ENCODE data around the gene MMAA.

The MMAA gene

DNA sequence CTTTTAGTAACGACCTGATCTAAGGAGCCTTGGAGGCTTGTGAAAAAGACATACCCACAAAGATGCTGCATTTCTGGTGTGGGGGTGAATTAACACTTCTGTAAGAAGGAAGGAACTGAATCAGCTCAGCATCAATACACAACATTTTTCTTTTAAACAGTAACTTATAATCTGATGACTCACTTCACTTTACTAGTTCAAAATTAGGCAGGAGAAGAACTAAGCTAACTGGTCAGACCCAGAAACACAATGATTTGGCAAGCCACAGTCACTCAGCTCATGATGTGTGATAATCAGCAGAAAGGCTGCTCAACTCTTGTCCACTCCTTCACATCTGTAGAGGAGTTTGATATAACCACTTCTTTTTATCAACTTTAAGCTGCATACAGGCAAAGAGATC is 4.6 kb downstream of the MMAA start:
- Histone ChIP-seq H3K36me3 (ENCODE audit: insufficient read depth, low read length) (no peaks in the 10 kb centered on the region), H3K9me3 (ENCODE audit: insufficient read depth, low read length, severe bottlenecking) (peaks cover 3% of the 10 kb centered on the region), H3K79me2 (ENCODE audit: insufficient read depth, low read length) (peaks cover 14% of the 10 kb centered on the region; the same call in 1 of the 2 replicates), H3K9ac (ENCODE audit: low read depth, low read length) (no peak overlapping the region), H3K27me3 (ENCODE audit: insufficient read depth, low read length, poor library complexity) (no peaks in the 10 kb centered on the region), H3K4me2 (ENCODE audit: insufficient read depth, low read length) (no peak overlapping the region), H4K20me1 (ENCODE audit: insufficient read depth, low read length) (no peaks in the 10 kb centered on the region), H3K4me1 (ENCODE audit: insufficient read depth, low read length) (peaks cover 13% of the 10 kb centered on the region), H3K27ac (ENCODE audit: low read length) (no peak overlapping the region), H3K4me3 (ENCODE audit: low read depth in 1 of 2, low read length in 2 of 2) (no peak overlapping the region), H2AFZ (ENCODE audit: low read depth, low read length) (no peak overlapping the region)
- no peak for TF ChIP-seq EZH2 (IDR thresholded peaks at IDR 0.05; ENCODE audit: borderline replicate concordance, low read depth, low read length, severe bottlenecking)
- TF ChIP-seq, protein P1, sequence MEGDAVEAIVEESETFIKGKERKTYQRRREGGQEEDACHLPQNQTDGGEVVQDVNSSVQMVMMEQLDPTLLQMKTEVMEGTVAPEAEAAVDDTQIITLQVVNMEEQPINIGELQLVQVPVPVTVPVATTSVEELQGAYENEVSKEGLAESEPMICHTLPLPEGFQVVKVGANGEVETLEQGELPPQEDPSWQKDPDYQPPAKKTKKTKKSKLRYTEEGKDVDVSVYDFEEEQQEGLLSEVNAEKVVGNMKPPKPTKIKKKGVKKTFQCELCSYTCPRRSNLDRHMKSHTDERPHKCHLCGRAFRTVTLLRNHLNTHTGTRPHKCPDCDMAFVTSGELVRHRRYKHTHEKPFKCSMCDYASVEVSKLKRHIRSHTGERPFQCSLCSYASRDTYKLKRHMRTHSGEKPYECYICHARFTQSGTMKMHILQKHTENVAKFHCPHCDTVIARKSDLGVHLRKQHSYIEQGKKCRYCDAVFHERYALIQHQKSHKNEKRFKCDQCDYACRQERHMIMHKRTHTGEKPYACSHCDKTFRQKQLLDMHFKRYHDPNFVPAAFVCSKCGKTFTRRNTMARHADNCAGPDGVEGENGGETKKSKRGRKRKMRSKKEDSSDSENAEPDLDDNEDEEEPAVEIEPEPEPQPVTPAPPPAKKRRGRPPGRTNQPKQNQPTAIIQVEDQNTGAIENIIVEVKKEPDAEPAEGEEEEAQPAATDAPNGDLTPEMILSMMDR (IDR thresholded peaks at IDR 0.05; ENCODE audit: borderline replicate concordance, extremely low read depth, low read length, poor library complexity, severe bottlenecking): no peak
- DNase-seq: no peak
- ATAC-seq (ENCODE audit: insufficient read depth, low read depth): no peak

DNA sequence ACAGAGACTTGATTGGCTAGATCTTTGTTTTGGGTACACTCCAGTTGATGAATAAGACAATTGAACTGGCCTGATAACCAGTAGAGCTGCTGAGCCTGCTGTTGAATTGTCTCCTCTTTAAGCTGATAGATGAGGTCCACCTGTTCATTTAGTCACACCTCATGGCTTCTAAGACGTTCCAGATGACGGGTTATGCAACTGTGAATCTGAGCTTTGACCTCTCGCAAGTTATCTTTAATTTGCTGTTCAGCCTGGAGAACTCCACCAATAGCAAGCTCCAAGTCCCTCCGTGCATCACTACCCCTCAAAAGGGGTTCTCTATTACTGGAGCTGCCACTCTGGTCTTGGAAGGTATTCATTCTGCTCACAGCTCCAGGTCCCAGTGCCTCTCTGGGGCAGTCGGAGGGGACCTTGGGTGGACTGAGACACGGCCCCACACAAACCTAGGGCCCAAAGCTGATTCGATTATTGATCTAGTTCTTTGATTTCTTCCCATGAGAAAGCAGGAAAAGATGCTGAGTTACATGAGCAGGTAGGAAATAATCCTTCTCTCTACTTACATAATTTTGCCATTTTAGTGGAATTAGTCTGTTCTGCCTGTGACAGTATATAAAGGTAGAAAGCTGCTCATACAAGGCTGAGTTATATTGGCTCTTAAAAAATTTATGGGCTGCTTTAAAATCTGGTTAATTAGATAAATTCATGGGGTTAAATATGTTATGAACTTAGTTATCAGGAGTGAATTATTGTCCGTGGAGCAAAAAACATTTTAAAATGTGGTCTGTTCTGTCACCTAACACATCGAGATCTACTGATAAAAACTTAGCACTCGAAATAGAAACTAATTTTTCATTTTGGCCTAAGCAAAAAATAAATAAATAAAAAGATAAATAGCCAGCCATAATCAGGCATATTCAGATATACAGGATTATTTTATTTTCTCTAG is 6.8 kb downstream of the MMAA start:
- no peak for DNase-seq
- H3K4me2 ChIP-seq (ENCODE audit: insufficient read depth, low read length): no peak overlapping the region
- H3K9me3 ChIP-seq (ENCODE audit: insufficient read depth, low read length, severe bottlenecking): peaks cover 3% of the 10 kb centered on the region
- no peaks in the 10 kb centered on the region for H4K20me1 ChIP-seq (ENCODE audit: insufficient read depth, low read length)
- no peak overlapping the region for H3K9ac ChIP-seq (ENCODE audit: low read depth, low read length)
- H3K27me3 ChIP-seq (ENCODE audit: insufficient read depth, low read length, poor library complexity): no peaks in the 10 kb centered on the region
- peaks cover 3% of the 10 kb centered on the region for H3K4me1 ChIP-seq (ENCODE audit: insufficient read depth, low read length)
- TF ChIP-seq, protein P1 (IDR thresholded peaks at IDR 0.05; ENCODE audit: borderline replicate concordance, extremely low read depth, low read length, poor library complexity, severe bottlenecking): no peak
- TF ChIP-seq EZH2 (IDR thresholded peaks at IDR 0.05; ENCODE audit: borderline replicate concordance, low read depth, low read length, severe bottlenecking): no peak
- no peak overlapping the region for H2AFZ ChIP-seq (ENCODE audit: low read depth, low read length)
- ATAC-seq (ENCODE audit: insufficient read depth, low read depth): no peak
- H3K4me3 ChIP-seq (ENCODE audit: low read depth in 1 of 2, low read length in 2 of 2): no peak overlapping the region
- no peaks in the 10 kb centered on the region for H3K79me2 ChIP-seq (ENCODE audit: insufficient read depth, low read length)
- H3K27ac ChIP-seq (ENCODE audit: low read length): no peak overlapping the region
- no peaks in the 10 kb centered on the region for H3K36me3 ChIP-seq (ENCODE audit: insufficient read depth, low read length)

DNA sequence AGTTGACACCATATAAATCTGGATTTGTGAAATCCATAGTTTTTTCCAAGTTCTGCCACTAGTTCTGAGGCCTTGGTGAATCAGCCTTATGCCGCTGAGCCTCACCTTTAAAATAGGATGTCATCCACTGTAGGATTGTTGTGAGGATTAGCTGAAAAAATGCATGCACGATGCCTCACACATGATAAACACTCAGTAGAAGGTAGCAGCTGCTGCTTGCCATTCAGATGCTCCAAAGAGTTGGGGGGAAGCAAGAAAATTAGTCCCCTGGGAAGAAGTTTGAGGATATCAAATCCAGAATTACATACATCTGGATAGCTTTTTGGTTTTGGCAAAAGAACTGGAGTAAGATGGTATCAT is 7.4 kb downstream of the MMAA start:
- Histone ChIP-seq H2AFZ (ENCODE audit: low read depth, low read length) (no peak overlapping the region), H3K9ac (ENCODE audit: low read depth, low read length) (no peak overlapping the region), H3K9me3 (ENCODE audit: insufficient read depth, low read length, severe bottlenecking) (peaks cover under 1% of the 10 kb centered on the region), H3K4me3 (ENCODE audit: low read depth in 1 of 2, low read length in 2 of 2) (no peak overlapping the region), H3K27ac (ENCODE audit: low read length) (no peak overlapping the region), H3K4me2 (ENCODE audit: insufficient read depth, low read length) (no peak overlapping the region), H3K27me3 (ENCODE audit: insufficient read depth, low read length, poor library complexity) (no peaks in the 10 kb centered on the region), H3K36me3 (ENCODE audit: insufficient read depth, low read length) (no peaks in the 10 kb centered on the region), H3K4me1 (ENCODE audit: insufficient read depth, low read length) (no peaks in the 10 kb centered on the region), H3K79me2 (ENCODE audit: insufficient read depth, low read length) (no peaks in the 10 kb centered on the region), H4K20me1 (ENCODE audit: insufficient read depth, low read length) (no peaks in the 10 kb centered on the region)
- TF ChIP-seq, protein P1 (IDR thresholded peaks at IDR 0.05; ENCODE audit: borderline replicate concordance, extremely low read depth, low read length, poor library complexity, severe bottlenecking): no peak
- TF ChIP-seq EZH2 (IDR thresholded peaks at IDR 0.05; ENCODE audit: borderline replicate concordance, low read depth, low read length, severe bottlenecking): no peak
- ATAC-seq (ENCODE audit: insufficient read depth, low read depth) (no peak), DNase-seq (no peak)

Measured in DND-41 (cell line).